Colonic mucosa (tissue), 4 donors: Measurements from ENCODE around the gene FHIT. TPM values are rescaled to one million over a fixed set of nuclear protein-coding genes. Genes with fewer than 3 reads are reported as not detected.
"Not testable (repeated sequence)": the region's sequence is repeated elsewhere in the genome, so short reads cannot be mapped to it uniquely, and the experiment has no call there.

Source experiments
- DNase-seq: peaks from one replicate; pipeline ENCODE4 v3.0.0-alpha.2; 2020
- H3K27ac ChIP-seq: fragments of 200-600 bp; one replicate; pipeline ENCODE4 v1.8.0; 2021
- H3K27me3 ChIP-seq: fragments of 200-600 bp; one replicate; pipeline ENCODE4 v1.8.0; 2021
- H3K36me3 ChIP-seq: fragments of 200-600 bp; one replicate; pipeline ENCODE4 v1.8.0; 2021
- H3K4me1 ChIP-seq: fragments of 200-600 bp; one replicate; pipeline ENCODE4 v1.8.0; 2021; ENCODE audit warnings: mild to moderate bottlenecking
- H3K4me3 ChIP-seq: fragments of 200-600 bp; one replicate; pipeline ENCODE4 v1.8.0; 2021
- H3K9ac ChIP-seq, 2 donors: one replicate each; pipeline ENCODE4 v1.7.0; 2013; ENCODE audit warnings: control low read depth in 2 of 2, low read depth in 2 of 2, low read length in 2 of 2
- H3K9me3 ChIP-seq: fragments of 200-600 bp; one replicate; pipeline ENCODE4 v1.8.0; 2021
- CTCF ChIP-seq: fragments of 200-600 bp; IDR thresholded peaks from one replicate; pipeline ENCODE4 v1.8.0; 2022; ENCODE audit warnings: antibody characterized with exemption, mild to moderate bottlenecking
- intact Hi-C: fragments of 100-400 bp; cut with DNase I; formaldehyde crosslinking; loops from one replicate; pipeline ENCODE4 v1.14.1; 2022
- total RNA-seq, 2 donors: library from RNA; stranded (reverse); fragmentation: NEBNext Ultra II Directional in 1 of 2; extraction: Animal tissue kit (Norgen Biotek cat#: 25700) in 1 of 2; gene quantifications; one replicate each; pipeline ENCODE4 v1.2.1, GENCODE V29; 2021
- donor health status: healthy.
- donor health status: DM: no; HTN: no; CAD: no.
- donor health status: DM: no; HTN: no; CAD: no.

FHIT gene
- total RNA-seq, 2 donors from 2014 or later: 7.7 to 9.4 TPM

- intact Hi-C loops: no loop called here
- H3K9me3 ChIP-seq: no peaks in the 10 kb centered on the region
- H3K27ac ChIP-seq: no peak overlapping the region
- no peak overlapping the region for H3K4me3 ChIP-seq
- H3K4me1 ChIP-seq: no peaks in the 10 kb centered on the region
- H3K27me3 ChIP-seq: no peaks in the 10 kb centered on the region
- no peak overlapping the region for H3K9ac ChIP-seq
- H3K36me3 ChIP-seq: no peaks in the 10 kb centered on the region
- no peak for DNase-seq
- TF ChIP-seq CTCF: no peak
Observed at GRCh38 chr3:60697132-60697531, 554.1 kb downstream of the FHIT start.

- Histone ChIP-seq H3K36me3 (no peaks in the 10 kb centered on the region), H3K9ac (no peak overlapping the region), H3K9me3 (no peaks in the 10 kb centered on the region), H3K27me3 (no peaks in the 10 kb centered on the region), H3K27ac (no peak overlapping the region), H3K4me1 (no peaks in the 10 kb centered on the region), H3K4me3 (no peak overlapping the region)
- DNase-seq: no peak
- TF ChIP-seq CTCF: no peak
- intact Hi-C loops: no loop called here
Observed at GRCh38 chr3:60696428-60697125, 554.7 kb downstream of the FHIT start.

- intact Hi-C loops: no loop called here
- no peaks in the 10 kb centered on the region for H3K36me3 ChIP-seq
- no peak for DNase-seq
Observed at GRCh38 chr3:60675424-60675823, 575.8 kb downstream of the FHIT start.

GRCh38 chr3:60674870-60675269, 576.4 kb downstream of the FHIT start:
- intact Hi-C loops: no loop called here
- Histone ChIP-seq H3K4me1 (no peaks in the 10 kb centered on the region), H3K27me3 (no peaks in the 10 kb centered on the region)

More at GRCh38 chr3:60675424-60675823, 575.8 kb downstream of the FHIT start:
- no peak for TF ChIP-seq CTCF
- Histone ChIP-seq H3K9me3 (no peaks in the 10 kb centered on the region), H3K27ac (no peak overlapping the region), H3K27me3 (no peaks in the 10 kb centered on the region), H3K4me3 (no peak overlapping the region), H3K4me1 (no peaks in the 10 kb centered on the region), H3K9ac (no peak overlapping the region)

GRCh38 chr3:60673123-60673522, 578.1 kb downstream of the FHIT start:
- intact Hi-C loops: no loop called here
- no peaks in the 10 kb centered on the region for H3K27me3 ChIP-seq
- no peak overlapping the region for H3K4me3 ChIP-seq
- H3K9ac ChIP-seq: no peak overlapping the region
- no peak overlapping the region for H3K27ac ChIP-seq
- no peak for DNase-seq
- no peaks in the 10 kb centered on the region for H3K9me3 ChIP-seq
- TF ChIP-seq CTCF: no peak
- H3K4me1 ChIP-seq: no peaks in the 10 kb centered on the region
- H3K36me3 ChIP-seq: no peaks in the 10 kb centered on the region

More at GRCh38 chr3:60674870-60675269, 576.4 kb downstream of the FHIT start:
- no peak overlapping the region for H3K9ac ChIP-seq
- no peak overlapping the region for H3K4me3 ChIP-seq
- no peak for DNase-seq
- no peak for TF ChIP-seq CTCF
- no peaks in the 10 kb centered on the region for H3K9me3 ChIP-seq
- no peak overlapping the region for H3K27ac ChIP-seq
- H3K36me3 ChIP-seq: no peaks in the 10 kb centered on the region

GRCh38 chr3:60672337-60672736, 578.9 kb downstream of the FHIT start:
- H3K9me3 ChIP-seq: not testable (repeated sequence)

More at GRCh38 chr3:60672337-60672736, 578.9 kb downstream of the FHIT start:
- H3K4me3 ChIP-seq, H3K27me3 ChIP-seq, intact Hi-C loops, H3K36me3 ChIP-seq, H3K9ac ChIP-seq, H3K4me1 ChIP-seq, H3K27ac ChIP-seq, DNase-seq: not testable (repeated sequence)
